GM06990 (cell line): Measurements from ENCODE around the gene KCTD17.

ENCODE experiments used
- DNase-seq: peaks from one replicate; pipeline ENCODE4 v3.0.0-alpha.2; 2011; ENCODE audit not compliant: insufficient read length; ENCODE audit errors: extremely low read depth
- H3K27me3 ChIP-seq: replicated peaks from 2 replicates; pipeline ENCODE4 v1.6.0; 2011; ENCODE audit warnings: low read length; ENCODE audit not compliant: control insufficient read depth, insufficient read depth
- H3K36me3 ChIP-seq: 2 replicates; pipeline ENCODE4 v1.5.1; 2011; ENCODE audit warnings: low read length; ENCODE audit not compliant: control insufficient read depth, insufficient read depth
- H3K4me3 ChIP-seq: replicated peaks from 2 replicates; pipeline ENCODE4 v1.5.1; 2011; ENCODE audit warnings: low read depth, mild to moderate bottlenecking, control low read depth, low read length
- CTCF ChIP-seq: IDR thresholded peaks from 2 replicates; pipeline ENCODE4 v1.5.1; 2011; ENCODE audit warnings: low read length, control low read depth, mild to moderate bottlenecking, inconsistent platforms; ENCODE audit not compliant: insufficient read depth, poor library complexity, severe bottlenecking

KCTD17 gene

GRCh38 chr22:37100589-37101127 lies 49.1 kb downstream of the KCTD17 start:
- Histone ChIP-seq H3K36me3 (no peaks in the 10 kb centered on the region), H3K27me3 (no peaks in the 10 kb centered on the region; the same call in none of the 2 replicates), H3K4me3 (no peak overlapping the region)
- DNase-seq = no peak
- no peak for TF ChIP-seq CTCF

- H3K36me3 ChIP-seq = no peaks in the 10 kb centered on the region
- H3K4me3 ChIP-seq = no peak overlapping the region
- H3K27me3 ChIP-seq = no peaks in the 10 kb centered on the region; the same call in none of the 2 replicates
- no peak for DNase-seq
- TF ChIP-seq CTCF = no peak
These were observed 49.9 kb downstream of the KCTD17 start for GRCh38 chr22:37101311-37102066.

- TF ChIP-seq CTCF = no peak
- Histone ChIP-seq H3K36me3 (no peaks in the 10 kb centered on the region), H3K27me3 (no peaks in the 10 kb centered on the region; the same call in 1 of the 2 replicates), H3K4me3 (no peak overlapping the region)
- no peak for DNase-seq
These were observed 51.6 kb downstream of the KCTD17 start for GRCh38 chr22:37103151-37103550.

- Histone ChIP-seq H3K4me3 (no peak overlapping the region), H3K36me3 (no peaks in the 10 kb centered on the region), H3K27me3 (no peaks in the 10 kb centered on the region; the same call in 1 of the 2 replicates)
- no peak for DNase-seq
- no peak for TF ChIP-seq CTCF
These were observed 52.3 kb downstream of the KCTD17 start for GRCh38 chr22:37103656-37104452.

- no peak overlapping the region for H3K4me3 ChIP-seq
- no peaks in the 10 kb centered on the region; the same call in 1 of the 2 replicates for H3K27me3 ChIP-seq
- DNase-seq = no peak
- TF ChIP-seq CTCF = no peak
- no peaks in the 10 kb centered on the region for H3K36me3 ChIP-seq
These were observed 53.6 kb downstream of the KCTD17 start for GRCh38 chr22:37105154-37105553.
